Spleen (tissue), 7 donors: ENCODE data around the gene LRP1.

ENCODE experiments used
- POLR2A ChIP-seq, 3 donors: fragments of 450-650 bp; IDR thresholded peaks; one replicate each; pipeline ENCODE4 v1.5.1; 2017; ENCODE audit warnings: antibody characterized with exemption in 3 of 3, mild to moderate bottlenecking in 1 of 3
- POLR2AphosphoS5 ChIP-seq, 3 donors: sonication (generic); formaldehyde crosslinking; IDR thresholded peaks; one replicate each; pipeline ENCODE4 v1.5.1; 2017; ENCODE audit warnings: antibody characterized with exemption in 3 of 3
- TF ChIP-seq, protein P1 (sequence below), 11 experiments: fragments of 200-600 bp in 7 of 11; fragments of 450-650 bp in 4 of 11; sonication (generic) in 4 of 11; IDR thresholded peaks in 8 of 11; conservative IDR thresholded peaks in 3 of 11; 1 replicate in 7 of 11; 2 replicates in 4 of 11; pipeline versions ENCODE4 v1.4.0 to v1.8.0; 2016 to 2021; ENCODE audit warnings: antibody characterized with exemption in 11 of 11, inconsistent platforms in 4 of 11, mild to moderate bottlenecking in 1 of 11
- donor health status: DM: no; HTN: no; CAD: no; lungs with moderate emphysema.
- donor health status: DM: no; HTN: no; CAD: no.
- donor health status: DM: no; HTN: no; CAD: no.

DNA sequence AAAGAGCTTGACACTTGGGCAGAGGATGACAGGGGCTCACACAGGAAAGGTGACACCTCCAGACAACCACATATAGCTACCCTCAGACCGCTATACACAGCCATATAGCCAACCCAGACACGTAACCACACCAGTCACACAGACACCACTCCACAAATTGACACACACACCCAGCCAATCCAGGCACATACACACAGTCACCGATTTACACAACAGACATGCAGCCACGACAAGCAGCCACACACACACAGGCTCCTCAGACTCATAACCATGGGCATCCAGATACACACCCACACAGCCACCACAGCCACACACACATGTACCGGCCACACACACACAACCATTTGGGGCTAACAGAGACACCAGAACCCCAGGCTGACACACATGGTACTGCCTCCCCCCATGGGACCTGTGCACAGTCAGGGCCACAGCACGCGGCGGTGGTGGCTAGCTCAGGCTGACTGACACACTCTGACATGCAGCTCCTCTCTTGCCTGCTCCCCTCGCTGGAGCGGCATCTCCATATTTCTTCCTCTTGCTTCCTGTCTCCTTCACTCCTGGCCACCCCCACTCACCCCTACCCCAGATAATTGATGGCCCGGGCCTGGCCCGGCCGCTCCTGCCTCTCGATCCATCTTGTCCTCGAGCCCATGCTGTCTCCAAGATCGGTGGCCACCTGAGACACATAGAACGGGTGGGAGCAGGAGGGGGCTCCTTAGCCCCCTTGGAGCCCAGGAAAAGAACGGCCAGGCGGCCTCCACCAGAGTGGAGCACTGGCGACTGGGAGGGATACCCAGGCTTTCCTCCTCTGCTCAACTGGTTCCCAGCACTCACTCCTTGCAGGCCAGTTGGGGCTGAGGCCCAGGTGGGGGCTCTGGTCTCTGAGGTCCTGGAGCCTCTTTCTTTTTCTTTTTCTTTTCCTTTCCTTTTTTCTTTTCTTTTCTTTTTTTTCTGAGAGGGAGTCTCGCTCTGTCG, 95.2 kb downstream of the LRP1 start:
- no peak for TF ChIP-seq POLR2AphosphoS5 (IDR thresholded peaks at IDR 0.05)
- TF ChIP-seq, protein P1, sequence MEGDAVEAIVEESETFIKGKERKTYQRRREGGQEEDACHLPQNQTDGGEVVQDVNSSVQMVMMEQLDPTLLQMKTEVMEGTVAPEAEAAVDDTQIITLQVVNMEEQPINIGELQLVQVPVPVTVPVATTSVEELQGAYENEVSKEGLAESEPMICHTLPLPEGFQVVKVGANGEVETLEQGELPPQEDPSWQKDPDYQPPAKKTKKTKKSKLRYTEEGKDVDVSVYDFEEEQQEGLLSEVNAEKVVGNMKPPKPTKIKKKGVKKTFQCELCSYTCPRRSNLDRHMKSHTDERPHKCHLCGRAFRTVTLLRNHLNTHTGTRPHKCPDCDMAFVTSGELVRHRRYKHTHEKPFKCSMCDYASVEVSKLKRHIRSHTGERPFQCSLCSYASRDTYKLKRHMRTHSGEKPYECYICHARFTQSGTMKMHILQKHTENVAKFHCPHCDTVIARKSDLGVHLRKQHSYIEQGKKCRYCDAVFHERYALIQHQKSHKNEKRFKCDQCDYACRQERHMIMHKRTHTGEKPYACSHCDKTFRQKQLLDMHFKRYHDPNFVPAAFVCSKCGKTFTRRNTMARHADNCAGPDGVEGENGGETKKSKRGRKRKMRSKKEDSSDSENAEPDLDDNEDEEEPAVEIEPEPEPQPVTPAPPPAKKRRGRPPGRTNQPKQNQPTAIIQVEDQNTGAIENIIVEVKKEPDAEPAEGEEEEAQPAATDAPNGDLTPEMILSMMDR (IDR thresholded peaks at IDR 0.05 in 8 of 11, conservative IDR thresholded peaks at IDR 0.05 in 3 of 11): peak in 1 of 11 experiments; percentile 2
- TF ChIP-seq POLR2A (IDR thresholded peaks at IDR 0.05): no peak
